Left renal cortex interstitium (tissue), 4 donors: ENCODE measurements around the gene RHBDL1. TPM values are rescaled to one million over a fixed set of nuclear protein-coding genes. Genes with fewer than 3 reads are reported as not detected.

Experiments used
- DNase-seq, 4 donors: peaks; one replicate each; pipeline ENCODE4 v3.0.0-alpha.2; 2013; ENCODE audit warnings: low read depth in 4 of 4, low spot score in 2 of 4, missing footprints in 1 of 4
- polyA plus RNA-seq, 4 donors: library from polyadenylated mRNA; unstranded; fragments of 120-200 nt; gene quantifications; one replicate each; pipeline ENCODE4 v1.2.1, GENCODE V29; 2013; ENCODE audit not compliant: insufficient read length in 4 of 4

Gene RHBDL1
- polyA plus RNA-seq, 4 donors, result 1.1 to 3.4 (median 1.7) TPM

GRCh38 chr16:672371-672770, 3.1 kb upstream of the RHBDL1 start:
- no peak for DNase-seq

- DNase-seq, result no peak
These were observed 2.6 kb upstream of the RHBDL1 start for GRCh38 chr16:672851-673250.

GRCh38 chr16:673399-673991, 2.0 kb upstream of the RHBDL1 start:
- DNase-seq, result no peak

DNA sequence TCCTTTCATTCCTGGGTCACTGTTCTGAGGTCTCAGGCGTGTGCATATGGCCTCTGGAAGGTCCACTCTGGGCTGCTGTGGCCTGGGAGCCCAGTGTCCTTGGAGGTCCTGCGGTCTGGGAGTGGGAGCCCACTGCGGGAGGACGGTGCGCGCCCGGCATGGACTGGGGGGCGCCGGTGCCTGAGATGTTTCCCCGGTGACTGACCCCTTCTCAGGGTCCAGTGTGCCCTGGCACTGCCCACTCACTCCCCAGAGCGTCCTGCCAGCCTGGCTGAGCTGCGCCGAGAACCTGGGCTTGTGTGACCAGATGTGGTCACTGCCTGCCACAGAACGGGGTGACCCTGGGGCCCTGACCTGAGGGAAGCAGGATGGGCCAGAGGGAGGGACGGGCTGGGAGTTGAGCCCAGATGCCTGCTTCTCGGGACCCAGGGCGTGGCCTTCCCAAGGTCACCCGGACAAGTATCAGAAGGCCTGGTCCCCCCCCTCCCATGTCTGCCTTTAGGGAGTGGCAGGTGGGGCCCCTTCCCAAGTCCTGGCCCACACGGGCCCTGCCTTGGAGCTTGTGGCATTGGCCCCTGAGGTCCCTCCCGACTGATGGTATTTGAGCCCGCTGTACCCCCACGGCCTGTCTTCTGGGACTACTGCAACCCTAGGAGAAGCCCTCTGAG, 1.1 kb upstream of the RHBDL1 start:
- no peak for DNase-seq

GRCh38 chr16:675884-676564, 553 bp downstream of the RHBDL1 start:
- DNase-seq, result no peak

DNA sequence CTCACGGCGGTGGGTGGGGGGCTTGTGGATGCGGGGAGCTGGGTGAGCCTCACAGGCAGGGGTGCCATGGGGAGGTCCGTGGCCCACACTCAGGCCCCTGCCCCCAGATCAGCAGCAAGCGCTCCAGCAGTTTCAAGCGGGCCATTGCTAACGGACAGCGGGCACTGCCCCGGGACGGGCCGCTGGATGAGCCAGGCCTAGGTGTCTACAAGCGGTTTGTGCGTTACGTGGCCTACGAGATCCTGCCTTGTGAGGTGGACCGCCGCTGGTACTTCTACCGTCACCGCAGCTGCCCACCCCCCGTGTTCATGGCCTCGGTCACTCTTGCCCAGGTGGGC, 1.1 kb downstream of the RHBDL1 start:
- DNase-seq, result no peak

- no peak for DNase-seq
These were observed 1.4 kb downstream of the RHBDL1 start for GRCh38 chr16:676913-677312.

DNA sequence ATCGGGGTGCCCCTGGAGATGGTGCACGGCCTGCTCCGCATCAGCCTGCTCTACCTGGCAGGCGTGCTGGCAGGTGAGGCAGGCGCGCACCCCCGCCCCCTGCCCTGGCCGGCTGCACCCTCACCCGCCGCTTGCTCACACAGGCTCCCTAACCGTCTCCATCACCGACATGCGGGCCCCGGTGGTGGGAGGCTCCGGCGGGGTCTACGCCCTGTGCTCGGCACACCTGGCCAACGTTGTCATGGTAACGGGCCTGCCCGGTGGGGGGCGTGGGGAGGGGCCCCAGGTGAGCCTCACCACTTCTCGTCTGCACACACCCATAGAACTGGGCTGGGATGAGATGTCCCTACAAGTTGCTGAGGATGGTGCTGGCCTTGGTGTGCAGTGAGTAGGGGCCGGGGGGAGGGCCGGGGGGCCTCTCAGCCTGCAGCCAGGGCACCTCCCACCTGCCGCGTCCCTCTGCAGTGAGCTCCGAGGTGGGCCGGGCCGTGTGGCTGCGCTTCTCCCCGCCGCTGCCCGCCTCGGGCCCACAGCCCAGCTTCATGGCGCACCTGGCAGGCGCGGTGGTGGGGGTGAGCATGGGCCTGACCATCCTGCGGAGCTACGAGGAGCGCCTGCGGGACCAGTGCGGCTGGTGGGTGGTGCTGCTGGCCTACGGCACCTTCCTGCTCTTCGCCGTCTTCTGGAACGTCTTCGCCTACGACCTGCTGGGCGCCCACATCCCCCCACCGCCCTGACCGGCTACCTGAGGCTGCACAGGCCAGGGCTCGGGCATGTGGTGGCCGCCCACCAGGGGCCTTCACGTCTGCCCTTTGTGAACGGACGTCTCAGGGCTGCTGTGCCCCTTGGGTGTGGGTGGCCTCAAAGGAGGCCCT, 2.1 kb downstream of the RHBDL1 start:
- DNase-seq, result no peak

DNA sequence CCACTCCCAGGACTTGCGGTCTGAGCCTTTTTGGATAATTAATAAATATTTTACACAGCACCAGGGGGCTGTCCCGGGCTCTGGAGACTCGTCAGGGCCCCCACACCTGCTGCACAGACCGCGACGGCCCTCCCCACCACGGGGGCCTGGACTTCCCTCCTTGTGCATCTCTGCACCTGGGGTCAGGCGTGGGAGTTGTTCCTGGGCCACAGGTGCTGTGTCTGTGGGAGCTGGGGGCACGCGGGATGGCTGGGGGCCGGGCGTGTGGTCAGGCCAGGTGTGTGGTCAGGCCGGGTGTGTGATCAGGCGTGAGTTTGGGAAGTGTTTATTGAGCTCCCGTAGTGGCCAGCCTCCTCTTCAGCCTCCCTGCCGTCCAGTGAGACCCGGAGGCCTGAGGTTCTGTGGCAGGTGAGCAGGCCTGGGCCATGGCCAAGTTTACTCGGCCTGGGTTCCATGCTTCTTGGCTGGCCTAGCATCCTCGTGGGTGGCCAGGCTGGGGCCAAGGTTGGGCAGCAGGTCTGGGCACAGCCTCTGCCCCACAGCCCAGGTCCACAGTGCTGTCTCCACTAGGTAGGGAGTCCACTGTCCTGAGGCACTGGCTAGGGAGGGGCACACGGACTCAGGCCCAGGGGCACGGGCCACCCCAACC, 2.9 kb downstream of the RHBDL1 start:
- DNase-seq, result no peak

DNA sequence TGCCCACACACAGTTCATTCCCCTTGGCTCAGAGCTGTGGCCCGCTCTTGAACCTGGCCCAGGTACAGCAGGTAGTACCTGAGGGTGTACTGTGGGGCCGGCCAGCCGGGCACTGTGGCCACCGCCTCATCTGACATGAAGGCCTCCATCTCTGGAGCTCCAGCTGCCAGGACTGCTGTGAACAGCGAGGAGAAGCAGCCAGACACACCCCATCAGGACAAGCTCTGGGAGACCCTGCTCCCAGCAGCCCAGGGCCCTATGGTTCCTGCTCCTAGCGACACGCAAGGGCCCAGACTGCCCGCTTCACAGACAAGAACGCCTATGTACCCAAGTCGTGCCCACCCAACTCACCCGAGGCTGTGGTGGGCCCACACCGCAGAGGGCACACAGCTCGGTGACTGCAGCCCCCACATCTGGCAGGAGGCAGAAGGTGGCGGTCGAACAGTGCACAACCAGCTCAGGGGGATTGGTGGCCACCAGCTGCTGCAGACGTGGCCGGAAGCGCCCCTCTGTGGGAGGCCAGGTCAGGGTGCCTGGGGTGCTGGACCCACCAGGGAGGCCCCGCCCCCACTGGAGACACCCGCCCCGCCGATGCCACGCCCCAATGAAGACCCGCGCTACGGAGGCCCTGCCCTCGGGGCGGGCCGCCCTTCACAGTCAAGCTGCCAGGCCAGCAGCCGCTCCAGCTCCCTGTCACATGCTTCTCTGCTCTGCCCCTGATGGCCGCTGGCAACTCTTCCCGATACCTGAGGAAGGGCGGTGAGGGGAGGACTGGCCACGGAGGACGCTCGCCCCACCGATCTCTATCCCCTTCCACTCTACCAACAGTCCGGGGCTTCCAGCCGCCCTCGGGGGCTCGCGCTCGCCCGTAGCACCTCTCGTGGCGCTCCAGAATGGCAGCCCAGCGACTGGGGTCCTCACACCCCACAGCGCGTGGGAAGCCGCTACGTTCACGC, 3.7 kb downstream of the RHBDL1 start:
- DNase-seq, result peak in 3 of 4 donors; percentile 32 to 52 (median 39)

DNA sequence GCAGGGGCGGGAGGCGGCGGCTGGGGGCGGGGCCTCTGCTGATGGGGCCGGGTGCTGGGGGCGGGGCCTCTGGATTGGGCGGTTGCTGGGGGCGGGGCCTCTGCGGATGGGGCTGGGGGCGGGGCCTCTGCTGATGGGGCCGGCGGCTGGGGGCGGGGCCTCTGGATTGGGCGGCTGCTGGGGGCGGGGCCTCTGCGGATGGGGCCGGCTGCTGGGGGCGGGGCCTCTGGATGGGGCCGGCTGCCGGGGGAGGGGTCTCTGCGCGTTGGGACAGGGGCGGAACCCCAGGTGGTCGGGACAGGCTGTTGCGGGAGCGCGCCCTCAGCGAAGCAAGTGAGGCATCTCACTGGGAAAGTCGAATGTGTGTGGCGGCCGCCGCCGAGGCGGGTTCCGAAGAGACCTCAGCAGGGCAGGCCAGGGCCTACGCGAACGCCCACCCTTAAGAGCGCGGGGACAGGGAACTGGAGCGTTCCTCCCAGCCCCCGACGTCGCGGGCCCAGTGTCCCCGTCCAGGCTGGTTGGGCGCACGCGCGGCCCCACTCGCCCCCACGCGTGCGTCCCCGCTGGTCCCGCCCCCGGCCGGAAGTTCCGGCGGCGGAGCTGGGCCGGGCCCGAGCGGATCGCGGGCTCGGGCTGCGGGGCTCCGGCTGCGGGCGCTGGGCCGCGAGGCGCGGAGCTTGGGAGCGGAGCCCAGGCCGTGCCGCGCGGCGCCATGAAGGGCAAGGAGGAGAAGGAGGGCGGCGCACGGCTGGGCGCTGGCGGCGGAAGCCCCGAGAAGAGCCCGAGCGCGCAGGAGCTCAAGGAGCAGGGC, 4.5 kb downstream of the RHBDL1 start, which contains the start of gene STUB1:
Gene STUB1 (plus strand): TSS at position 597 of the 811 bp plus-strand sequence. CDS start 116 bp downstream, at position 713.
- peak in 3 of 4 donors; percentile 55 to 69 (median 59) for DNase-seq

GRCh38 chr16:680625-680945, 5.1 kb downstream of the RHBDL1 start:
- DNase-seq, result no peak

DNA sequence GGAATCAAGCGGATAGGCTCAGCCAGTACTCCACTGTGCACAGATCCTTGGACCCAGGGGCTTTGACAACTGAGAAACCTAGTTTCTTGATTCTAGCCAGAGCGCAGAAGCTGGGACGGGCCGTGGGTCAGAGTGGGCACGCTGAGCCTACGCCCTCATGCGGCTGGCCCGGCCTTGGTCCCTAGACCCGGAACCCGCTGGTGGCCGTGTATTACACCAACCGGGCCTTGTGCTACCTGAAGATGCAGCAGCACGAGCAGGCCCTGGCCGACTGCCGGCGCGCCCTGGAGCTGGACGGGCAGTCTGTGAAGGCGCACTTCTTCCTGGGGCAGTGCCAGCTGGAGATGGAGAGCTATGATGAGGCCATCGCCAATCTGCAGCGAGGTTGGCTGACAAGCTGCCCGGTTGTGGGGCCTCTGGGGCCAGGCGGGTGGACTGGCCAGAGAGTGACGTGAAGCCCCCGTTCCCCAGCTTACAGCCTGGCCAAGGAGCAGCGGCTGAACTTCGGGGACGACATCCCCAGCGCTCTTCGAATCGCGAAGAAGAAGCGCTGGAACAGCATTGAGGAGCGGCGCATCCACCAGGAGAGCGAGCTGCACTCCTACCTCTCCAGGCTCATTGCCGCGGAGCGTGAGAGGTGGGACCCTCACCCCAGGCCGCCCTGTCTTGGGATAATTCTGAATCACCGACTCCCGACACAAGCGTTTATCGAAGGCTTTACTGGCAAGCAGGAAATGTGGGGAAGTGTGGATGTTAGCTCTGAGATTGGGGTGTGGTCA, 5.7 kb downstream of the RHBDL1 start:
- DNase-seq, result no peak

DNA sequence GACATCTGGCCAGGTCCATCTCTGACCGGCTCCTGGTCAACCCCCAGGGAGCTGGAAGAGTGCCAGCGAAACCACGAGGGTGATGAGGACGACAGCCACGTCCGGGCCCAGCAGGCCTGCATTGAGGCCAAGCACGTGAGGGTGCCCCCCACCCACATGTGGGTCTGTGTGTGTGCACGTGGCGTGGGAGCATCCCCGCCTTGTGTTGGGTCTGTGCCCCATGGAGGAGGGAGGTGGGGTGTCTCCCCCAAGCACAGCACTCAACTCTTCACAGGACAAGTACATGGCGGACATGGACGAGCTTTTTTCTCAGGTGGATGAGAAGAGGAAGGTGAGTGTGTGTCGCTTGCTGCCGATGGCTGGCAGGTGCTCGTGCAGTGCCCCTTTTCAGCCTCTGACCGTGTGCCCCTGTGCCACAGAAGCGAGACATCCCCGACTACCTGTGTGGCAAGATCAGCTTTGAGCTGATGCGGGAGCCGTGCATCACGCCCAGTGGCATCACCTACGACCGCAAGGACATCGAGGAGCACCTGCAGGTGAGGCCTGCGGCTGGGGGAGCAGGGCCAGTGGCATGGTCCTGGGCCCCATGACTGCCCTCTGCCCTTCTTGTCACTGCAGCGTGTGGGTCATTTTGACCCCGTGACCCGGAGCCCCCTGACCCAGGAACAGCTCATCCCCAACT, 6.4 kb downstream of the RHBDL1 start:
- no peak for DNase-seq

DNA sequence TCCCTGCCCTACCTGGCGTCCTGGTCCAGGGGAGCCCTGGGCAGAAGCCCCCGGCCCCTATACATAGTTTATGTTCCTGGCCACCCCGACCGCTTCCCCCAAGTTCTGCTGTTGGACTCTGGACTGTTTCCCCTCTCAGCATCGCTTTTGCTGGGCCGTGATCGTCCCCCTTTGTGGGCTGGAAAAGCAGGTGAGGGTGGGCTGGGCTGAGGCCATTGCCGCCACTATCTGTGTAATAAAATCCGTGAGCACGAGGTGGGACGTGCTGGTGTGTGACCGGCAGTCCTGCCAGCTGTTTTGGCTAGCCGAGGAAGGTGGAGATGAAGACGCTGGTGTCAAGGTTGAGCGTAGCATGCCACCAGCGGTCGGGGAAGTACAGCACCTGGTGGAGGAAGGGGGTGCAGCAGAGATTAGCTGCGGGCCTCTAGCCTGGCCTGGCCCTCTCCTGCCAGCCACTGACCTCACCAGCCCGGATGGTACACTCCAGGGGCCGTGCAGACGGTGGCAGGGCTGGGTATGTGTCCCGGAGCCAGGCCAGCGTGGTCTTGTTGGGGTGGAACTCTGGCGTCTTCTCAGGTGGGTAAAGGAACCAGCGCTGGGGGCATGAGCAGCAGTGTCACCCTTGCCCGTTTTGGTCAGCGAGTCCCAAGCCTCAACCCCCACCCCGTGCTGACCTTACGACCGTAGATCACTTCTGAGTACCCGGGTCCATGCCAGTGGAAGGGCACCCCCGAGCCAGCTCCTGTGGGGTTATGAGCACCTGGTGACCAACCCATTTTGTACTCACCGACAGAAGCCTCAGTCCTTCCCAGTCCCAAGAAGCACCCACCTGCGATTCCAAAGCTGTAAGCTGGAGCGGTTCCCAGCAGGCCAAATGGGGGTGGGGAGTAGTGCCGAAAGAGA, 7.3 kb downstream of the RHBDL1 start:
- DNase-seq, result no peak

DNA sequence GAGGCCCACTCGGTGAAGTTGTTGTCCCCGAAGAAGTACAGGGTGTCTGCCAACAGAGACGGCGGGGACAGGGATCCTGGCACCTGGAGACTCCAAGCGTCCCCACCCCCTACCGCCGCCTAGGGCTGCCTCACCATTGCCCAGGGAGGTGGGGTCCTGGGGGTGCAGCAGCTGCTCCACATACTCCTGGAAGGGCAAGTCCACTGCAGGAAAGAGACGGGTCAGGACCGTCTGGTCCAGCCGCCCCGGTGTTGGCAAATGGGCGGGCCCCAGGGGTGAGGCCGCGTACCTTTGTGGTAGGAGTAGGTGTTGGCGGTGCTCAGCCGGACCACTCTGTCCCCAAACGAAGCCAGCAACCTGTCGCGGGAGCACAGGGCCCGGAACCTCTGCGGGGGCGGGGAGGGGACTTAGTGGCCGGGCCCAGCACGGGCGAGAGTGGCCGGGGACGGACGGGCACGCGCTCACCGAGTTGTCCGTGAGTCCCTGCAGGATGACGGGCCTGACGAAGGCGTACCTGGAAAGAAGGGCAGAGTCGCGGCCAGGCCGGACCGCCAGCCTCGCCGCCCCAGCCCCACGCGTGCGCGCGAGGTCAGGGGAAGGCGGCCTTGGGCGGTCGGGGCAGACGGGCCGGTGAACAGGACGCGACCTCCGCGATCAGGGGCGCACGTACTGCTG, 8.1 kb downstream of the RHBDL1 start:
- no peak for DNase-seq
